Upper lobe of left lung (tissue), 4 donors: Measurements from ENCODE around the gene RIPK4.

Experiments used
- CTCF ChIP-seq, 6 experiments: fragments of 450-650 bp in 4 of 6; fragments of 200-600 bp in 2 of 6; sonication (generic) in 2 of 6; IDR thresholded peaks; one replicate each; pipeline ENCODE4 v1.5.1; 2016 to 2019; ENCODE audit warnings: antibody characterized with exemption in 6 of 6
- POLR2A ChIP-seq, 4 donors: fragments of 450-650 bp; IDR thresholded peaks; one replicate each; pipeline ENCODE4 v1.5.1; 2016 to 2017; ENCODE audit warnings: antibody characterized with exemption in 4 of 4, mild to moderate bottlenecking in 2 of 4
- POLR2AphosphoS5 ChIP-seq, 2 donors: sonication (generic); formaldehyde crosslinking; IDR thresholded peaks; one replicate each; pipeline ENCODE4 v1.5.1; 2017; ENCODE audit warnings: antibody characterized with exemption in 2 of 2

- no peak for TF ChIP-seq CTCF (IDR thresholded peaks at IDR 0.05)
- TF ChIP-seq POLR2A (IDR thresholded peaks at IDR 0.05): no peak
- TF ChIP-seq POLR2AphosphoS5 (IDR thresholded peaks at IDR 0.05): no peak
Observed at GRCh38 chr21:41727784-41728763, 38.8 kb downstream of the RIPK4 start.
